ENCODE results near the gene TSPY2. TPM values are rescaled to one million over a fixed set of nuclear protein-coding genes. Genes with fewer than 3 reads are reported as not detected.
"Not testable (repeated sequence)": the region's sequence is repeated elsewhere in the genome, so short reads cannot be mapped to it uniquely, and the experiment has no call there.

TSPY2 gene, protein sequence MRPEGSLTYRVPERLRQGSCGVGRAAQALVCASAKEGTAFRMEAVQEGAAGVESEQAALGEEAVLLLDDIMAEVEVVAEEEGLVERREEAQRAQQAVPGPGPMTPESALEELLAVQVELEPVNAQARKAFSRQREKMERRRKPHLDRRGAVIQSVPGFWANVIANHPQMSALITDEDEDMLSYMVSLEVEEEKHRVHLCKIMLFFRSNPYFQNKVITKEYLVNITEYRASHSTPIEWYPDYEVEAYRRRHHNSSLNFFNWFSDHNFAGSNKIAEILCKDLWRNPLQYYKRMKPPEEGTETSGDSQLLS
- total RNA-seq, result not detected

DNA sequence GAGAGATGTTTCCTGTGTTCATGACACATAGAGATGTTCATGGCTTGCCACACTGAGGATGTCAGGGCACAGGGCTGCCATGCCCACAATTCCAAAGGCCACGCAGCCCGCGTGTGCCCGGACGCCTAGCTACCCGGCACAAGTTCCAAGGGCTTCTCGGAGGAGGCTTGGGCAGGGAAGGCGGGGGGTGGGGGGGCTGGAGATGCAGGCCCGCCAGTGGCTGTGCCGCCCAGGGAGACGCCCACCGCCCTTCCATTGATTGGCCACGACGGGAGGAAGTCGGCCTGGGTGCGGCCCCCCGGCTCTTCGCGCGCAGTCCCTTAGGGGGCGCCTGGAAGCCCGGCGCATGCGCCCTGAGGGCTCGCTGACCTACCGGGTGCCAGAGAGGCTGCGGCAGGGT is at the start of gene TSPY2:
TSPY2 (plus strand) TSS at position 301 of the 400 bp plus-strand sequence; CDS start at position 347, 46 bp downstream.
- not testable (repeated sequence) for H3K4me3 ChIP-seq (ENCODE audit: low read length)

DNA sequence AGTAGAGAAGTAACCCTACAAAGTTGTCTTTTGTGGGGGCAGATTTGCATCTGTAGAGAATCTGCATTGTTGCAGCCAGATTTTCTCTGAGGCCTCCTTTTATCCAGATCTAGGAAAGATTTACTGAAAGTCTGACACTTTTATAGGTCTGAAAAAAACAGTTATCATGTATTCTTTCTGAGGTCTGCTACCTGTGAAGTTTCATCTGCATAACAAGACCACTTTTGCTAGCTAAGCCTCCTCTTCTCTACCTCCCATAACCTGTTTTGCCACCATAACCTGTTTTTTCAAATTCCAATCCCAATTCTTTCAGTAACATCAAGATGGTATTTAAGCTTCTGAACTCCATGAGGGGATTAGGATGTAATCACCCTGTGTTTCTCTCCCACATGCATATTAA is 36.5 kb upstream of the TSPY2 start:
- not testable (repeated sequence) for H3K4me3 ChIP-seq (ENCODE audit: low read length); H3K4me1 ChIP-seq (ENCODE audit: insufficient read depth, low read length); H3K9me3 ChIP-seq (ENCODE audit: low read depth, low read length); H3K27me3 ChIP-seq (ENCODE audit: insufficient read depth, low read length)

More for the DNA sequence above, at the start of gene TSPY2:
- not testable (repeated sequence) for H3K27me3 ChIP-seq (ENCODE audit: insufficient read depth, low read length); H3K9me3 ChIP-seq (ENCODE audit: low read depth, low read length); H3K4me1 ChIP-seq (ENCODE audit: insufficient read depth, low read length)

DNA sequence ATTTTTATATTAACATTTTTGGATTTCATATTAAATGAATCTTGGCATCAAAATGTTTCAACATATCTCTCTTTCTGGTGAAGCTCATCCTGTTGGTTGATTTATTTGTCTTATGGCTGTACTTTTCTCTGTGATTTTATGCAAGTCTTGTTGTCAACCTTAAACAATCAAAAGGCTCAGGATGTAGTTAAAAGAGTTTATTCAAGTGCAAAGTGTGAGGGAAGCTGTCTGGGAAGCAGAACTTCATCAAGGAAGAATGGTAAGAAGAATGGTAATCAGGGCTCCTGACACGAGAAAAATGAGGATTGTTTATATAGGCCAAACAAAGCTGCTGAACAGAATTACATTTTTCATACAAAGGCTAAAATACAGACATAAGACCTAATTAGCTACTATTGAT is 29.0 kb upstream of the TSPY2 start:
- not testable (repeated sequence) for H3K4me3 ChIP-seq (ENCODE audit: low read length); H3K27me3 ChIP-seq (ENCODE audit: insufficient read depth, low read length); H3K9me3 ChIP-seq (ENCODE audit: low read depth, low read length); H3K4me1 ChIP-seq (ENCODE audit: insufficient read depth, low read length)

DNA sequence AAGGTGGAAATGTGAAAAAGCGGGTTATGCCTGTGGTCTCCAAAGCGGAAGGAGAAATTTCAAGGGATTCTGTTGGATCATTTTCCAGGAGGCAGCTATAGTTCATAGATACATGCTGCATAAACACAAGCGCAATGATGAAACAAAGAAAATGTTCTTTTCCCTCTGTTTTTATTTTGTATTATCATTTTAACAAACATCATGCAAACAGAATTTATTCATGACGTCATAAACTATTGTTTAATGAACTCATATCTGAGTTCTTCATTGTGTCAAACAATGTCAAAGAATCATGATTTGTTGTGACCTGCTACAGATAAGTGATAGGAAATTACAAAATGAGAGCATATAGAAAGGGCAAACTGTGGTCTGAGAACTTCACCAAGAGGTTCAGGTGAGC is 23.8 kb downstream of the TSPY2 start:
- not testable (repeated sequence) for H3K4me1 ChIP-seq (ENCODE audit: insufficient read depth, low read length); H3K4me3 ChIP-seq (ENCODE audit: low read length); H3K27me3 ChIP-seq (ENCODE audit: insufficient read depth, low read length); H3K9me3 ChIP-seq (ENCODE audit: low read depth, low read length)

All from mononuclear cell (primary cell).